HuH-7 (cell line): ENCODE results near the gene IL22RA1.

Experiments used
- DNase-seq: peaks from one replicate; pipeline ENCODE4 v3.0.0; 2011; ENCODE audit warnings: low spot score

IL22RA1 gene

GRCh38 chr1:24074817-24075589 is 67.9 kb downstream of the IL22RA1 start:
- no peak for DNase-seq

- DNase-seq = no peak
Observed at GRCh38 chr1:24074196-24074595, 68.7 kb downstream of the IL22RA1 start.

- no peak for DNase-seq
Observed at GRCh38 chr1:24071941-24072340, 71.0 kb downstream of the IL22RA1 start.

- peak; percentile 92 for DNase-seq
Observed at GRCh38 chr1:24070821-24071393, 72.0 kb downstream of the IL22RA1 start.

GRCh38 chr1:24069817-24070216 is 73.1 kb downstream of the IL22RA1 start:
- DNase-seq = no peak
